T-helper 1 cell treated with Interleukin-12 subunit alpha and Interleukin-12 subunit beta and Interleukin-4 antibody, amounts not matched to agents 30 ng/mL and 1 ng/mL, for 36 hours (primary cell): ENCODE results near the gene CAVIN1. TPM values are rescaled to one million over a fixed set of nuclear protein-coding genes. Genes with fewer than 3 reads are reported as not detected.

Source experiments
- total RNA-seq: library from RNA; stranded (reverse); gene quantifications from 2 replicates; pipeline ENCODE4 v1.2.3, GENCODE V29; 2022

The CAVIN1 gene
- total RNA-seq, 1 donor from 2014 or later, result 1.9 TPM

Other genes with a start within 250 kb of the CAVIN1 start
- 0.41 and 0.59 TPM in 2 replicates for gene KCNH4, start 242.1 kb downstream of the CAVIN1 start, total RNA-seq
- gene HCRT, start 237.8 kb downstream of the CAVIN1 start, total RNA-seq, result 0.39 TPM in 1 of 2 replicates, not detected in the other
- 16.3 and 17.2 TPM in 2 replicates for gene GHDC, start 228.8 kb downstream of the CAVIN1 start, total RNA-seq
- gene STAT5B, start 146.9 kb downstream of the CAVIN1 start, total RNA-seq, result 156 TPM in 2 replicates
- 160 and 170 TPM in 2 replicates for gene STAT5A, start 134.8 kb downstream of the CAVIN1 start, total RNA-seq
- gene STAT3, start 34.8 kb downstream of the CAVIN1 start, total RNA-seq, result 230 and 240 TPM in 2 replicates
- 25.3 and 27.7 TPM in 2 replicates for gene ATP6V0A1, start 35.6 kb upstream of the CAVIN1 start, total RNA-seq
- 19.6 and 22.2 TPM in 2 replicates for gene NAGLU, start 113.0 kb upstream of the CAVIN1 start, total RNA-seq
- gene HSD17B1, start 129.7 kb upstream of the CAVIN1 start, total RNA-seq, result 0.34 and 0.59 TPM in 2 replicates
- 74.3 and 80.3 TPM in 2 replicates for gene COASY, start 138.9 kb upstream of the CAVIN1 start, total RNA-seq
- 72.9 and 75.0 TPM in 2 replicates for gene MLX, start 143.8 kb upstream of the CAVIN1 start, total RNA-seq
- gene PSMC3IP, start 154.5 kb upstream of the CAVIN1 start, total RNA-seq, result 17.3 and 18.0 TPM in 2 replicates
- 73.4 and 75.5 TPM in 2 replicates for gene RETREG3, start 186.1 kb upstream of the CAVIN1 start, total RNA-seq
- 54.7 and 60.5 TPM in 2 replicates for gene TUBG1, start 186.4 kb upstream of the CAVIN1 start, total RNA-seq
- gene TUBG2, start 236.0 kb upstream of the CAVIN1 start, total RNA-seq, result 8.1 and 9.4 TPM in 2 replicates